ENCODE results near the gene ZER1.
A peak's percentile ranks its signal among the peaks of the same experiment; 100 is the strongest.
"Not testable (repeated sequence)": the region's sequence is repeated elsewhere in the genome, so short reads cannot be mapped to it uniquely, and the experiment has no call there.

Gene ZER1

GRCh38 chr9:128713941-128714573 lies 57.7 kb downstream of the ZER1 start:
- no peak for DNase-seq

GRCh38 chr9:128713411-128713780 lies 58.3 kb downstream of the ZER1 start:
- no peak for DNase-seq

- no peak for DNase-seq
These were observed 59.0 kb downstream of the ZER1 start for GRCh38 chr9:128712451-128713410.

- DNase-seq, result no peak
These were observed 64.3 kb downstream of the ZER1 start for GRCh38 chr9:128707446-128707845.

- no peak for DNase-seq
These were observed 64.9 kb downstream of the ZER1 start for GRCh38 chr9:128706671-128707381.

- no peak for DNase-seq
These were observed 65.7 kb downstream of the ZER1 start for GRCh38 chr9:128706045-128706444.

GRCh38 chr9:128705051-128705965 lies 66.4 kb downstream of the ZER1 start:
- DNase-seq, result no peak

GRCh38 chr9:128704356-128704670 lies 67.4 kb downstream of the ZER1 start:
- DNase-seq, result no peak

GRCh38 chr9:128703616-128704355 lies 67.9 kb downstream of the ZER1 start:
- DNase-seq, result no peak

- peak; percentile 80 for DNase-seq
These were observed 68.6 kb downstream of the ZER1 start for GRCh38 chr9:128702949-128703615.

GRCh38 chr9:128702445-128702948 lies 69.2 kb downstream of the ZER1 start, which contains the start of gene PKN3:
TSS of gene PKN3 (plus strand) at chr9:128702503. CDS start at chr9:128702916, 413 bp downstream.
- peak; percentile 92 for DNase-seq

- no peak for DNase-seq
These were observed 70.4 kb downstream of the ZER1 start for GRCh38 chr9:128701227-128701854.

GRCh38 chr9:128699096-128699795 lies 72.5 kb downstream of the ZER1 start:
- DNase-seq, result not testable (repeated sequence)

GRCh38 chr9:128696923-128697707 lies 74.6 kb downstream of the ZER1 start:
- DNase-seq, result no peak

- DNase-seq, result no peak
These were observed 77.4 kb downstream of the ZER1 start for GRCh38 chr9:128694344-128694743.

GRCh38 chr9:128693738-128694137 lies 78.0 kb downstream of the ZER1 start:
- not testable (repeated sequence) for DNase-seq

- DNase-seq, result no peak
These were observed 81.1 kb downstream of the ZER1 start for GRCh38 chr9:128690684-128691034.

- peak; percentile 89 for DNase-seq
These were observed 81.7 kb downstream of the ZER1 start for GRCh38 chr9:128689820-128690683.
